Naive B cell (primary cell): ENCODE data around the gene RBBP9. TPM values are rescaled to one million over a fixed set of nuclear protein-coding genes. Genes with fewer than 3 reads are reported as not detected.

Experiments
- ATAC-seq, 2 donors: fragments of 150-1000 bp; cut with Tn5 transposase; 2 replicates each; pipeline ENCODE4 v1.10.0; 2021; ENCODE audit warnings: low read depth in 2 of 2, mild to moderate bottlenecking in 2 of 2, moderate library complexity in 2 of 2
- DNase-seq: peaks from one replicate; pipeline ENCODE4 v3.0.0; 2022
- H3K27ac Mint-ChIP-seq, 6 donors: one replicate each; pipeline ENCODE4 v1.8.0; 2020 to 2022; ENCODE audit warnings: mild to moderate bottlenecking in 6 of 6, mixed read lengths in 6 of 6, moderate library complexity in 5 of 6, inconsistent platforms in 2 of 6
- H3K27me3 Mint-ChIP-seq, 3 donors: one replicate each; pipeline ENCODE4 v1.8.0; 2021 to 2022; ENCODE audit warnings: mixed read lengths in 3 of 3, mild to moderate bottlenecking in 1 of 3
- H3K36me3 Mint-ChIP-seq, 2 donors: one replicate each; pipeline ENCODE4 v1.8.0; 2020 to 2022; ENCODE audit warnings: mixed read lengths in 2 of 2, inconsistent platforms in 1 of 2, mild to moderate bottlenecking in 1 of 2
- H3K4me1 Mint-ChIP-seq, 3 donors: one replicate each; pipeline ENCODE4 v1.8.0; 2020 to 2022; ENCODE audit warnings: mixed read lengths in 3 of 3, inconsistent platforms in 1 of 3, mild to moderate bottlenecking in 1 of 3, moderate library complexity in 1 of 3
- H3K4me3 Mint-ChIP-seq, 8 donors: one replicate each; pipeline ENCODE4 v1.8.0; 2020 to 2022; ENCODE audit warnings: mild to moderate bottlenecking in 8 of 8, mixed read lengths in 8 of 8, moderate library complexity in 8 of 8, inconsistent platforms in 2 of 8
- H3K9me3 Mint-ChIP-seq, 7 donors: one replicate each; pipeline ENCODE4 v1.8.0; 2020 to 2022; ENCODE audit warnings: mixed read lengths in 7 of 7, mild to moderate bottlenecking in 5 of 7, inconsistent platforms in 2 of 7, moderate library complexity in 1 of 7
- polyA plus RNA-seq, 6 donors: library from polyadenylated mRNA; unstranded; fragments of 300-500 nt; fragmentation: Illumina TruSeq; gene quantifications; one replicate each; pipeline ENCODE4 v1.2.3, GENCODE V29; 2021; ENCODE audit warnings: low read depth in 6 of 6

The RBBP9 gene
- polyA plus RNA-seq, 6 donors from 2014 or later: 7.7 to 11.9 (median 10.0) TPM

- Mint-ChIP-seq H3K36me3 (peaks cover 12 to 15% of the 10 kb centered on the region in 2 donors), H3K27ac (no peak overlapping the region)
Observed at GRCh38 chr20:18488301-18488700, 8.7 kb downstream of the RBBP9 start.

GRCh38 chr20:18481596-18481995 is 15.4 kb downstream of the RBBP9 start:
- H3K4me1 Mint-ChIP-seq: no peaks in the 10 kb centered on the region
- H3K27ac Mint-ChIP-seq: peak overlapping the region in 2 of 6 donors; percentile 24 to 71
- DNase-seq (no peak), ATAC-seq (no peak)
- no peak overlapping the region for H3K4me3 Mint-ChIP-seq
- H3K9me3 Mint-ChIP-seq: no peaks in the 10 kb centered on the region
- peaks cover 7 to 13% of the 10 kb centered on the region in 2 donors for H3K36me3 Mint-ChIP-seq
- no peaks in the 10 kb centered on the region for H3K27me3 Mint-ChIP-seq

More at GRCh38 chr20:18488301-18488700, 8.7 kb downstream of the RBBP9 start:
- Mint-ChIP-seq H3K4me1 (peaks cover 0 to 3% (median 0%) of the 10 kb centered on the region in 3 donors), H3K27me3 (no peaks in the 10 kb centered on the region), H3K9me3 (no peaks in the 10 kb centered on the region), H3K4me3 (no peak overlapping the region)
- ATAC-seq: no peak
- DNase-seq: no peak

GRCh38 chr20:18477821-18478220 is 19.2 kb downstream of the RBBP9 start:
- Mint-ChIP-seq H3K27ac (no peak overlapping the region), H3K27me3 (no peaks in the 10 kb centered on the region), H3K4me1 (no peaks in the 10 kb centered on the region), H3K9me3 (no peaks in the 10 kb centered on the region), H3K36me3 (peaks cover 28 to 29% of the 10 kb centered on the region in 2 donors), H3K4me3 (no peak overlapping the region)
- no peak for DNase-seq
- no peak for ATAC-seq

- no peak overlapping the region for H3K27ac Mint-ChIP-seq
- H3K4me3 Mint-ChIP-seq: no peak overlapping the region
- DNase-seq (no peak), ATAC-seq (no peak)
- H3K36me3 Mint-ChIP-seq: peaks cover 23 to 28% of the 10 kb centered on the region in 2 donors
- no peaks in the 10 kb centered on the region for H3K4me1 Mint-ChIP-seq
- no peaks in the 10 kb centered on the region for H3K27me3 Mint-ChIP-seq
- no peaks in the 10 kb centered on the region for H3K9me3 Mint-ChIP-seq
Observed at GRCh38 chr20:18477218-18477617, 19.8 kb downstream of the RBBP9 start.

- DNase-seq: peak; percentile 92
- Mint-ChIP-seq H3K36me3 (no peaks in the 10 kb centered on the region), H3K4me3 (peak within 1 kb of the TSS; percentile 95 to 99 (median 98)), H3K9me3 (no peaks in the 10 kb centered on the region), H3K27me3 (no peaks in the 10 kb centered on the region), H3K27ac (peak within 1 kb of the TSS; percentile 96 to 100 (median 99)), H3K4me1 (peaks cover 15 to 27% (median 16%) of the 10 kb centered on the region in 3 donors)
- ATAC-seq: peak; percentile 85
Observed at GRCh38 chr20:18466894-18467730, 29.9 kb downstream of the RBBP9 start, which contains the start of the genes DZANK1 and POLR3F. Gene DZANK1, minus strand, starts transcription at chr20:18467030. Its CDS starts 1,672 bp downstream, at chr20:18465358. Gene POLR3F, plus strand, starts transcription at chr20:18467390. Its CDS starts 117 bp downstream, at chr20:18467507.

GRCh38 chr20:18466574-18466893 is 30.5 kb downstream of the RBBP9 start:
- no peaks in the 10 kb centered on the region for H3K36me3 Mint-ChIP-seq
- H3K4me1 Mint-ChIP-seq: peaks cover 15 to 27% (median 16%) of the 10 kb centered on the region in 3 donors
- peak overlapping the region; percentile 96 to 100 (median 99) for H3K27ac Mint-ChIP-seq
- no peak for DNase-seq
- peak overlapping the region; percentile 95 to 99 (median 98) for H3K4me3 Mint-ChIP-seq
- no peaks in the 10 kb centered on the region for H3K27me3 Mint-ChIP-seq
- no peaks in the 10 kb centered on the region for H3K9me3 Mint-ChIP-seq
- no peak for ATAC-seq

GRCh38 chr20:18465536-18466200 is 31.4 kb downstream of the RBBP9 start:
- Mint-ChIP-seq H3K9me3 (no peaks in the 10 kb centered on the region), H3K27ac (peak overlapping the region in 4 of 6 donors; percentile 11 to 99 (median 80)), H3K4me3 (peak overlapping the region in 6 of 8 donors; percentile 95 to 99 (median 98)), H3K27me3 (no peaks in the 10 kb centered on the region), H3K36me3 (no peaks in the 10 kb centered on the region), H3K4me1 (peaks cover 15 to 27% (median 16%) of the 10 kb centered on the region in 3 donors)
- no peak for ATAC-seq
- DNase-seq: no peak

GRCh38 chr20:18456600-18456999 is 40.4 kb downstream of the RBBP9 start:
- DNase-seq (no peak), ATAC-seq (no peak)
- Mint-ChIP-seq H3K9me3 (peaks cover 0 to 6% (median 2%) of the 10 kb centered on the region in 7 donors), H3K27me3 (peaks cover 0 to 5% (median 0%) of the 10 kb centered on the region in 3 donors), H3K4me3 (no peak overlapping the region), H3K4me1 (no peaks in the 10 kb centered on the region), H3K27ac (no peak overlapping the region), H3K36me3 (peaks cover 5 to 7% of the 10 kb centered on the region in 2 donors)

GRCh38 chr20:18443886-18444285 is 53.1 kb downstream of the RBBP9 start:
- Mint-ChIP-seq H3K4me1 (no peaks in the 10 kb centered on the region), H3K27me3 (no peaks in the 10 kb centered on the region), H3K9me3 (no peaks in the 10 kb centered on the region), H3K36me3 (peaks cover 3 to 7% of the 10 kb centered on the region in 2 donors), H3K27ac (peak overlapping the region in 1 of 6 donors; percentile 90), H3K4me3 (no peak overlapping the region)
- no peak for ATAC-seq
- no peak for DNase-seq

GRCh38 chr20:18440403-18440802 is 56.6 kb downstream of the RBBP9 start:
- Mint-ChIP-seq H3K4me3 (no peak overlapping the region), H3K27ac (no peak overlapping the region), H3K36me3 (peaks cover 4 to 12% of the 10 kb centered on the region in 2 donors), H3K27me3 (no peaks in the 10 kb centered on the region), H3K9me3 (peaks cover 0 to 11% (median 7%) of the 10 kb centered on the region in 7 donors), H3K4me1 (peaks cover 8 to 13% (median 12%) of the 10 kb centered on the region in 3 donors)
- ATAC-seq (no peak), DNase-seq (no peak)

- H3K27ac Mint-ChIP-seq: peak overlapping the region; percentile 67 to 94 (median 84)
- peaks cover 0 to 12% (median 8%) of the 10 kb centered on the region in 7 donors for H3K9me3 Mint-ChIP-seq
- ATAC-seq (peak; percentile 98), DNase-seq (peak; percentile 41)
- peak overlapping the region in 6 of 8 donors; percentile 38 to 66 (median 54) for H3K4me3 Mint-ChIP-seq
- H3K27me3 Mint-ChIP-seq: no peaks in the 10 kb centered on the region
- H3K4me1 Mint-ChIP-seq: peaks cover 11 to 13% (median 12%) of the 10 kb centered on the region in 3 donors
- peaks cover 4 to 21% of the 10 kb centered on the region in 2 donors for H3K36me3 Mint-ChIP-seq
Observed at GRCh38 chr20:18436847-18437246, 60.2 kb downstream of the RBBP9 start.
